ENCODE results near the gene NECTIN2.
"Not testable (repeated sequence)": the region's sequence is repeated elsewhere in the genome, so short reads cannot be mapped to it uniquely, and the experiment has no call there.

Gene NECTIN2

GRCh38 chr19:44824761-44825160 lies 21.3 kb upstream of the NECTIN2 start:
- TF ChIP-seq CTCF (IDR thresholded peaks at IDR 0.05; ENCODE audit: extremely low read depth, missing control alignments) = no peak
- DNase-seq (ENCODE audit: low spot score) = no peak

GRCh38 chr19:44832875-44833274 lies 13.2 kb upstream of the NECTIN2 start:
- DNase-seq (ENCODE audit: low spot score) = not testable (repeated sequence)

GRCh38 chr19:44834399-44834798 lies 11.7 kb upstream of the NECTIN2 start:
- DNase-seq (ENCODE audit: low spot score) = not testable (repeated sequence)

- no peak for DNase-seq (ENCODE audit: low spot score)
- no peak for TF ChIP-seq CTCF (IDR thresholded peaks at IDR 0.05; ENCODE audit: extremely low read depth, missing control alignments)
Observed at GRCh38 chr19:44839276-44839675, 6.8 kb upstream of the NECTIN2 start.

- no peak for TF ChIP-seq CTCF (IDR thresholded peaks at IDR 0.05; ENCODE audit: extremely low read depth, missing control alignments)
- DNase-seq (ENCODE audit: low spot score) = no peak
Observed at GRCh38 chr19:44840811-44841210, 5.3 kb upstream of the NECTIN2 start.

- no peak for DNase-seq (ENCODE audit: low spot score)
- no peak for TF ChIP-seq CTCF (IDR thresholded peaks at IDR 0.05; ENCODE audit: extremely low read depth, missing control alignments)
Observed at GRCh38 chr19:44841231-44841630, 4.9 kb upstream of the NECTIN2 start.

GRCh38 chr19:44845286-44845611 lies 848 bp upstream of the NECTIN2 start:
- TF ChIP-seq CTCF (IDR thresholded peaks at IDR 0.05; ENCODE audit: extremely low read depth, missing control alignments) = no peak
- DNase-seq (ENCODE audit: low spot score) = no peak

- no peak for DNase-seq (ENCODE audit: low spot score)
- TF ChIP-seq CTCF (IDR thresholded peaks at IDR 0.05; ENCODE audit: extremely low read depth, missing control alignments) = no peak
Observed at GRCh38 chr19:44846455-44847143, 502 bp downstream of the NECTIN2 start.
